Measurements from ENCODE around the gene ARHGEF17. TPM values are rescaled to one million over a fixed set of nuclear protein-coding genes. Genes with fewer than 3 reads are reported as not detected.

The ARHGEF17 gene
- polyA plus RNA-seq, 2 of the 4 experiments (the other 2 are of a cell fraction): 7.0 to 16.2 TPM

DNA sequence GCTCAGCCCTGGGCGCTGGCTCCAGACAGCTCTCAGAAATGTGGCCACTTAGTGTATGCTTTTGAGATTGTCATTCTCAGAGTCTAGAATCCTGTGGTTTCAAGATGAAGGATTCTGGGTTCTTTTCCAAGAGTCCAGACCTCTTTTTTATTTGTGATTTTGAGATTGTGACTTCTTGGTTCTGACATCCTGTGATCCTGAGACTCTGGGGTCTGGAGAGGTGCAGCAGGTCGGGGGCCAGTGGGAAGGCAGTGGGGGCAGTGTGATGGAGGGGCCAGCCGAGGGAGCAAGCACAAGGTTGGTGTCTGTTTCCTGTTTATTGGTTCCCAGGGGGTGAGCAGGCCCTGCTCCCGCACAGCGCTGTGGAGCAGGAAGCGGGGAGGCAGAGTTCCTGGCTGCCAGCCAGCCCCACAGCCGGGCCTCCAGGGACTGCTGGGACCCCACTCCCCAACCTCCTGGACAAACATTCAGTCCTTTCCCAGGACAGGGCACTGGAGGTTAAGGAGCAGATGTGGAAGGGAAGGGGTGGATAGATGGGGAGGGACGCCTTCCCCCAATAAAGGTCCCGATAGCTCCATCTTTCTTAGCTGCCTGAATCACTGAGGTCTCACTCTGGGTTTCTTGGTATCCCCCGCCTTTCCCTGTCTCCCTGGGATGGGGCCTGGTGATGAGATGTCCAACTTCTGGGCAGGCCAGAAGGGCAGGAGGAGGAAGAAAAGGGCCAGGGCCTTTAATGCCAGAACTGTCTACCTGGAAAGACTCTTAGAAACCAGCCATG lies 13.7 kb downstream of the ARHGEF17 start:
- Histone ChIP-seq H3K4me1 (peaks cover 9% of the 10 kb centered on the region; the same call in 2 of the 3 replicates), H3K9me3 (no peaks in the 10 kb centered on the region), H3K4me2 (no peak overlapping the region), H3K4me3 (no peak overlapping the region), H3K27ac (no peak overlapping the region)
- ATAC-seq (no peak), DNase-seq (ENCODE audit: low read depth in 1 of 2, low spot score in 1 of 2) (no peak), FAIRE-seq (no peak)
- POLR2A ChIA-PET: interaction anchor here (0.7 to 1.1 kb wide), 2 partner anchors 13 to 14 kb away, joined by 4 to 5 read pairs; partner anchors contain the start of gene ARHGEF17
- 77% methylated on average over 10 of the region's 10 CpGs for WGBS (ENCODE audit: missing lambda C conversion rate)
- CTCF ChIA-PET: interaction anchor here (0.5 to 18.2 kb wide), 10 partner anchors 5 to 524 kb away, joined by 3 to 205 read pairs (median 10); partner anchors contain the start of gene ARHGEF17
- no peak for TF ChIP-seq CHD2 (IDR thresholded peaks at IDR 0.05; ENCODE audit: low read length, partially characterized antibody)
- TF ChIP-seq, protein P1, sequence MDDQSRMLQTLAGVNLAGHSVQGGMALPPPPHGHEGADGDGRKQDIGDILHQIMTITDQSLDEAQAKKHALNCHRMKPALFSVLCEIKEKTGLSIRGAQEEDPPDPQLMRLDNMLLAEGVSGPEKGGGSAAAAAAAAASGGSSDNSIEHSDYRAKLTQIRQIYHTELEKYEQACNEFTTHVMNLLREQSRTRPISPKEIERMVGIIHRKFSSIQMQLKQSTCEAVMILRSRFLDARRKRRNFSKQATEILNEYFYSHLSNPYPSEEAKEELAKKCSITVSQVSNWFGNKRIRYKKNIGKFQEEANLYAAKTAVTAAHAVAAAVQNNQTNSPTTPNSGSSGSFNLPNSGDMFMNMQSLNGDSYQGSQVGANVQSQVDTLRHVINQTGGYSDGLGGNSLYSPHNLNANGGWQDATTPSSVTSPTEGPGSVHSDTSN (IDR thresholded peaks at IDR 0.05): no peak

DNA sequence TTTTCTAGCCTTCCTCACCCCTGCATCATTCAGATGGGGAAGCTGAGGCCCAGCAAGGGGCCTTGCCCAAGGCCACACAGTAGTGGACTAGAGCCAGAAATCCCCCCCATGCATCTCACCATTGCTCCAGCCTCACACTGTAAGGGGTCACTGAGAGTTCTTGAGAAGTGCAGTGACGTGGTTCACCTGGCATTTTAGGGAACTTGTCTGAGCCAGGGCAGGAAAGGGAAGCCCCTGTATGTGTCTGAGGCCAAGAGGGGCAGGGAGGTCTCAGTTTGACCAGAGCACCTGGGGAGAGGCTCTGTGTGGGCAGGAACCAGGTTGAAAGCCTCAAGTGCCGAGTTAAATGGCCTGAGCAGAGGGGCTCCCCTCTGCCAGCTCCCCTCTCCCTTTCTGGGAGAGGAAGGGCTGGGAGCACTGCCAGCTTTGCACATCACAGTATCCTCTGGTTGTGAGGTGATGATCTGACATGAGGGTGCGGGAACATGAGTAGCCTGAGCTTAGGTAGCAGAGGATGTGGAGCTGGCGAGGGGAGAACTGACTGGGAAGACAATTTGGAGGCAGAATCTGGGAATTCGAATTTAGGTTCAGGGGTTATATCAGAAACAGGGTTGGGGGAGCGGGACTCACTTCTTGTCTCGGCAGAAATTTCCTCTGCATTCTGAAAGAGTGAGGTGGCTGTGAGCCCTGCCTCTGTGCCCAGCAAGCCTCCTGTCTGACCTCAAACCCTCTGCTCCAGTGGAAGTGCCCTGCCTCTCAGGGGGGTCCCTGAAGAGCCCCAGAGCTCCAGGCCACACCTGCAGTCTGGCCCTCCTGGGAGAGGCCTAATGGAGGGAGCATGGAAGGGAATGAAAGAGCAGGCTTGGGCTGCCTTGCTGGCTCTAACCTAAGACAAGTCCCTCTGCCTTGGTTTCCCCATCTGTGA lies 14.6 kb downstream of the ARHGEF17 start:
- Histone ChIP-seq H3K4me1 (peaks cover 9% of the 10 kb centered on the region; the same call in 2 of the 3 replicates), H3K4me2 (no peak overlapping the region), H3K4me3 (no peak overlapping the region), H3K27ac (0 out of 6 replicates have a peak overlapping the region, but pooled peaks of 1 of the 2 experiments have one; percentile 16), H3K9me3 (no peaks in the 10 kb centered on the region)
- ATAC-seq (no peak), DNase-seq (ENCODE audit: low read depth in 1 of 2, low spot score in 1 of 2) (no peak), FAIRE-seq (no peak)
- POLR2A ChIA-PET: interaction anchor here (1.1 kb wide), 1 partner anchor 14 kb away, joined by 4 read pairs; no protein-coding TSS in a partner anchor
- WGBS (ENCODE audit: missing lambda C conversion rate): 92% methylated on average over 7 of the region's 7 CpGs
- CTCF ChIA-PET: interaction anchor here (0.7 to 18.2 kb wide), 10 partner anchors 4 to 491 kb away, joined by 3 to 205 read pairs (median 4); partner anchors contain the start of gene ARHGEF17
- TF ChIP-seq EP300 (IDR thresholded peaks at IDR 0.05): no peak
- TF ChIP-seq, protein P2, sequence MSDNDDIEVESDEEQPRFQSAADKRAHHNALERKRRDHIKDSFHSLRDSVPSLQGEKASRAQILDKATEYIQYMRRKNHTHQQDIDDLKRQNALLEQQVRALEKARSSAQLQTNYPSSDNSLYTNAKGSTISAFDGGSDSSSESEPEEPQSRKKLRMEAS (IDR thresholded peaks at IDR 0.05): no peak

DNA sequence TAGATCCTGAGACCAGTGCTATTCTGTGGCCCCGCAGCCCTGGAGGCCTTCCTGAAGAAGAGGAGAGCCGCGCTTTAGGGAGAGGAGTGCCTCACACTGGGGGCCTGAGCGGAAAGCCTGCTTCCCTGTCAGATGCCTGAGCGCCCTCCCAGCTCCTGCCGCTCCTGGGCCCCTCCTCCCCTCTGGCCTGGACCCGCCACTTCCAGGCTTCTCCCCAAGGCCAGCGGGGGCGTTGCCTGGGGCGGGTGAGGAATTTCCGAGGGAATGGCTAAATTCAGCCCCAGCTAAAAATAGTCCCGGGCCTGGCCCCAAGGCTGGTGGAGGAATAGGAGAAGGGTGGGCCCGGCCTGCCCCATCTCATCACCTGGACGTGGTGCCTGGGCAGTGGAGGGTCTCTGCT lies 15.4 kb downstream of the ARHGEF17 start:
- DNase-seq (ENCODE audit: low read depth in 1 of 2, low spot score in 1 of 2) (no peak), FAIRE-seq (no peak), ATAC-seq (no peak; a peak in 2 of 6 replicates)
- CTCF ChIA-PET: interaction anchor here (0.7 to 18.2 kb wide), 8 partner anchors 3 to 34 kb away, joined by 3 to 205 read pairs (median 10); partner anchors contain the start of gene ARHGEF17
- 80% methylated on average over 14 of the region's 14 CpGs for WGBS (ENCODE audit: missing lambda C conversion rate)
- Histone ChIP-seq H3K4me3 (no peak overlapping the region), H3K27ac (peak overlapping the region in 1 of 2 experiments; percentile 33; a peak in 1 of 6 replicates), H3K4me2 (no peak overlapping the region), H3K4me1 (peaks cover 9% of the 10 kb centered on the region; the same call in 2 of the 3 replicates), H3K9me3 (no peaks in the 10 kb centered on the region)
- TF ChIP-seq HOXB5 (CRISPR knock-in tag; IDR thresholded peaks at IDR 0.05): no peak
- no peak for TF ChIP-seq MYC (IDR thresholded peaks at IDR 0.05; ENCODE audit: borderline replicate concordance, low read length)
- no peak for TF ChIP-seq KDM5A (IDR thresholded peaks at IDR 0.05)
- no peak for TF ChIP-seq JUNB (IDR thresholded peaks at IDR 0.05)
- TF ChIP-seq CBX8 (IDR thresholded peaks at IDR 0.05): no peak
- no peak for TF ChIP-seq ESRRA (IDR thresholded peaks at IDR 0.05; ENCODE audit: borderline replicate concordance, low read length)
- no peak for TF ChIP-seq RCOR1 (IDR thresholded peaks at IDR 0.05; ENCODE audit: low read depth, low read length)
- TF ChIP-seq RFX5 (IDR thresholded peaks at IDR 0.05): no peak
- no peak for TF ChIP-seq EP300 (IDR thresholded peaks at IDR 0.05)
- no peak for TF ChIP-seq POLR2AphosphoS2 (conservative IDR thresholded peaks at IDR 0.05; ENCODE audit: low read length)
- TF ChIP-seq FOSL2 (IDR thresholded peaks at IDR 0.05): no peak
- TF ChIP-seq FOSL2 (CRISPR knock-in tag; IDR thresholded peaks at IDR 0.05): no peak
- POLR2A ChIA-PET: no interaction called here

DNA sequence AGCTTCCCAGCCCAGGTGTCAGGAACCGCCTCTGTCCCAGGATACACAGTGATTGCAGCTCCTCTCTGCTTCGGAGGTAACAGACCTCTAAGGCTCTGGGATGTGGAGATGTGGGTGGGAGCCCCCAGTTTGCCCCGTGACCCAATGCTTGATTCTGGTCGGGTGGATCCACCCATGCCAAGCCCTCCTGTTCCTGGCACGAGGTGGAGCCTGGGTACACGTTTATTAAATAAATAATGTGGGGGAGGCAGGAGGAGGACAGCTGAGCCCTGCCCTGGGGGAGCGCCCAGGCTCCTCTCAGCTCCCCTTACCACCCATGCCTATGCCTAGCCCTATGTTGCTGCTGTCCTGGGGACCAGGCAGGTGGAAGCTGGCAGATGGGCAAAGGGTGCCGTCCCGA lies 16.0 kb downstream of the ARHGEF17 start:
- 83% methylated on average over 9 of the region's 9 CpGs for WGBS (ENCODE audit: missing lambda C conversion rate)
- peaks cover 9% of the 10 kb centered on the region; the same call in 2 of the 3 replicates for H3K4me1 ChIP-seq

More for the DNA sequence above, 16.0 kb downstream of the ARHGEF17 start:
- Histone ChIP-seq H3K27ac (0 out of 6 replicates have a peak overlapping the region, but pooled peaks of 1 of the 2 experiments have one; percentile 6), H3K9me3 (no peaks in the 10 kb centered on the region), H3K4me2 (no peak overlapping the region), H3K4me3 (no peak overlapping the region)
- no peak for TF ChIP-seq ZNF302 (CRISPR knock-in tag; IDR thresholded peaks at IDR 0.05)
- ChIA-PET CTCF (interaction anchor here (0.8 to 18.2 kb wide), 4 partner anchors 9 to 37 kb away, joined by 3 to 205 read pairs (median 94); partner anchors contain the start of gene ARHGEF17), POLR2A (no interaction called here)
- no peak for DNase-seq (ENCODE audit: low read depth in 1 of 2, low spot score in 1 of 2)
- no peak for FAIRE-seq
- no peak for ATAC-seq

Measured in A549 (cell line).